K562 (cell line): Measurements from ENCODE around the gene PLD3. TPM values are rescaled to one million over a fixed set of nuclear protein-coding genes. Genes with fewer than 3 reads are reported as not detected.
A peak's percentile ranks its signal among the peaks of the same experiment; 100 is the strongest.

Experiments
- BCOR ChIP-seq: fragments of 450-650 bp; IDR thresholded peaks from 2 replicates; pipeline ENCODE4 v1.6.1; 2016
- BMI1 ChIP-seq: fragments of 150-350 bp; IDR thresholded peaks from 2 replicates; pipeline ENCODE4 v1.6.1; 2014; ENCODE audit warnings: low read length
- FOXA3 ChIP-seq, 2 experiments: fragments of 450-650 bp in 1 of 2; sonication (generic) in 1 of 2; formaldehyde crosslinking; IDR thresholded peaks in 1 of 2; conservative IDR thresholded peaks in 1 of 2; 2 replicates each; pipeline versions ENCODE4 v1.4.0 to v1.8.0; 2020 to 2022; ENCODE audit warnings: mild to moderate bottlenecking in 2 of 2, missing genetic modification reagents in 1 of 2
- FOXJ3 ChIP-seq: sonication (generic); formaldehyde crosslinking; IDR thresholded peaks from 2 replicates; pipeline ENCODE4 v1.4.0; 2020; ENCODE audit warnings: mild to moderate bottlenecking, missing genetic modification reagents
- JUN ChIP-seq, 2 experiments: sonication (generic) in 1 of 2; formaldehyde crosslinking in 1 of 2; IDR thresholded peaks; 2 replicates each; pipeline versions ENCODE4 v1.6.1 to v1.8.0; 2012 to 2022; ENCODE audit warnings: borderline replicate concordance in 2 of 2, mild to moderate bottlenecking in 2 of 2, improper control_type of control experiment in 1 of 2, low read depth in 1 of 2, low read length in 1 of 2, missing genetic modification reagents in 1 of 2
- KLF16 ChIP-seq: IDR thresholded peaks from 2 replicates; pipeline ENCODE4 v1.6.1; 2016; ENCODE audit warnings: antibody characterized with exemption
- LEF1 ChIP-seq: fragments of 450-650 bp; IDR thresholded peaks from 2 replicates; pipeline ENCODE4 v1.6.1; 2016; ENCODE audit warnings: mild to moderate bottlenecking
- MAZ ChIP-seq, 2 experiments: fragments of 450-650 bp in 1 of 2; sonication (generic) in 1 of 2; formaldehyde crosslinking; IDR thresholded peaks in 1 of 2; conservative IDR thresholded peaks in 1 of 2; 2 replicates each; pipeline versions ENCODE4 v1.4.0 to v1.5.0; 2020; ENCODE audit warnings: mild to moderate bottlenecking in 1 of 2, missing genetic modification reagents in 1 of 2
- RBBP5 ChIP-seq: fragments of 200-600 bp; sonication (generic); IDR thresholded peaks from 2 replicates; pipeline ENCODE4 v1.6.1; 2012; ENCODE audit warnings: borderline replicate concordance, mild to moderate bottlenecking, low read length, control low read depth, inconsistent platforms; ENCODE audit not compliant: insufficient read depth, poor library complexity, severe bottlenecking
- RBM22 ChIP-seq: fragments of 200-400 bp; formaldehyde crosslinking; IDR thresholded peaks from 2 replicates; pipeline ENCODE4 v1.6.1; 2018; ENCODE audit warnings: low read length, low read depth; ENCODE audit not compliant: poor library complexity, severe bottlenecking
- SMARCA4 ChIP-seq: fragments of 450-650 bp; IDR thresholded peaks from 2 replicates; pipeline ENCODE4 v1.6.1; 2016
- SREBF1 ChIP-seq: fragments of 150-350 bp; IDR thresholded peaks from 2 replicates; pipeline ENCODE4 v1.6.1; 2014; ENCODE audit warnings: antibody characterized with exemption, low read depth, low read length, borderline replicate concordance
- TAF1 ChIP-seq: IDR thresholded peaks from 2 replicates; pipeline ENCODE4 v1.6.1; 2011; ENCODE audit warnings: mild to moderate bottlenecking, low read length, moderate library complexity; ENCODE audit not compliant: insufficient read depth, control insufficient read depth, severe bottlenecking; ENCODE audit errors: extremely low read depth
- ZFP1 ChIP-seq: fragments of 450-650 bp; formaldehyde crosslinking; IDR thresholded peaks from 2 replicates; pipeline ENCODE4 v1.4.0; 2020; ENCODE audit warnings: mild to moderate bottlenecking, mixed read lengths
- ZNF764 ChIP-seq: fragments of 250-450 bp; sonication (Bioruptor Pico); IDR thresholded peaks from 2 replicates; pipeline ENCODE4 v1.4.0; 2020; ENCODE audit warnings: low read depth, mild to moderate bottlenecking, moderate library complexity
- polyA plus RNA-seq, 8 experiments: library from polyadenylated mRNA; depleted of rRNA in 4 of 8; stranded (reverse) in 5 of 8; unstranded in 3 of 8; fragments of >200 nt; fragmentation: Nextera tagmentation in 2 of 8; fragmentation: Illumina TruSeq in 1 of 8; extraction: Ambion mirVana in 2 of 8; extraction: Trizol in 1 of 8; gene quantifications; 2 replicates each; pipeline versions ENCODE4 v1.2.1 to v1.2.3, GENCODE V29; 2011 to 2014; ENCODE audit warnings: inconsistent platforms in 1 of 8, missing spikeins in 1 of 8
- total RNA-seq, 7 experiments: library from RNA; depleted of rRNA in 6 of 7; stranded (reverse); fragments of >200 nt in 6 of 7; fragmentation: Illumina TruSeq in 2 of 7; extraction: Trizol in 2 of 7; gene quantifications; 2 replicates each; pipeline versions ENCODE4 v1.2.1 to v1.2.3, GENCODE V29; 2011 to 2021; ENCODE audit warnings: low replicate concordance in 1 of 7
- TF ChIP-seq, protein P1 (sequence below): fragments of 450-650 bp; IDR thresholded peaks from 2 replicates; pipeline ENCODE4 v1.6.1; 2016
- TF ChIP-seq, protein P2 (sequence below): fragments of 450-650 bp; IDR thresholded peaks from 2 replicates; pipeline ENCODE4 v1.6.1; 2016; ENCODE audit warnings: missing biosample characterization, missing genetic modification characterization
- TF ChIP-seq, protein P3 (sequence below), 2 experiments: fragments of 450-650 bp; IDR thresholded peaks; 2 replicates each; pipeline ENCODE4 v1.6.1; 2016
- TF ChIP-seq, protein P4 (sequence below): conservative IDR thresholded peaks from 2 replicates; pipeline ENCODE4 v1.6.1; 2011; ENCODE audit warnings: low read depth, mild to moderate bottlenecking, low read length; ENCODE audit not compliant: control insufficient read depth
- TF ChIP-seq, protein P5 (sequence below): sonication (generic); formaldehyde crosslinking; IDR thresholded peaks from 2 replicates; pipeline ENCODE4 v1.8.0; 2022; ENCODE audit warnings: missing genetic modification reagents, mild to moderate bottlenecking, borderline replicate concordance

PLD3 gene
- total and polyA plus RNA-seq, 9 of the 15 experiments (the other 6 are each of a cell fraction or from before 2014, with no cell fraction given) = 2.3 to 128 (median 72.7) TPM

DNA sequence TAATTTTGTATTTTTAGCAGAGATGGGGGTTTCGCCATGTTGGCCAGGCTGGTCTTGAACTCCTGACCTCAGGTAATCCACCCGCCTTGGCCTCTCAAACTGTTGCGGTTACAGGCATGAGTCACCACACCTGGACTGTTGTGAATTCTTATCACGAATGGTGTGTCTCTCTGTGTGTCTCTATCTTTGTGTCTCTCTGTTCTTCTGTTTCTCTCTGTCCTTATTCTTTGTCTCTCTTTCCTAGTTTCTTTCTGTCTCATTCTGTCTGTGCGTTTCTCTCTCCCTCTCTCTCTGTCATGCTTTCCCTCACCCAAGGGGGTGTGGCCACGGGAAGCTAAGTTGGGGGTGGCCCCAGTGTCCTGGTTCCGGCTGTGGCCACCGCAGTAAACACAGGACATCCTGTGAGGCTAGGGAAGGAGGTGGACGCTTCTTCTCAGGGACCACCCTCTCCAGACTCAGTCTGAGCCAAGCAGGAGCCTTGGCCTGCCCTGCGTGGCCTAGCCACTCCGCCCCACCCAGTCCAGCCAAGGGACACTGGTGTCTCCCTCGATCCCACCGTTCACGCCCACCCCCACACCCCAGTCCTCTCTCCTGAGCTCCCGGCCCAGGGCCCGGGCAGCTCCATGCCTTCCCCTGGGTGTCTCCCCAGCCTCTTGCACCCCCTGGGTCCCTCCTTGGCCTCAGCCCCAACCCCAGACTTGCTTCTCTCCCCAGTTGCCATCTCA, 68.6 kb downstream of the PLD3 start (continued):
- peak in 1 of 2 experiments; percentile 48; a peak in 3 of 4 replicates for TF ChIP-seq MAZ (CRISPR knock-in tag; conservative IDR thresholded peaks at IDR 0.05 in 1 of 2, IDR thresholded peaks at IDR 0.05 in 1 of 2)
- TF ChIP-seq, protein P1, sequence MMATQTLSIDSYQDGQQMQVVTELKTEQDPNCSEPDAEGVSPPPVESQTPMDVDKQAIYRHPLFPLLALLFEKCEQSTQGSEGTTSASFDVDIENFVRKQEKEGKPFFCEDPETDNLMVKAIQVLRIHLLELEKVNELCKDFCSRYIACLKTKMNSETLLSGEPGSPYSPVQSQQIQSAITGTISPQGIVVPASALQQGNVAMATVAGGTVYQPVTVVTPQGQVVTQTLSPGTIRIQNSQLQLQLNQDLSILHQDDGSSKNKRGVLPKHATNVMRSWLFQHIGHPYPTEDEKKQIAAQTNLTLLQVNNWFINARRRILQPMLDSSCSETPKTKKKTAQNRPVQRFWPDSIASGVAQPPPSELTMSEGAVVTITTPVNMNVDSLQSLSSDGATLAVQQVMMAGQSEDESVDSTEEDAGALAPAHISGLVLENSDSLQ = peak; percentile 46
- no peak for TF ChIP-seq ZFP1 (CRISPR knock-in tag)
- TF ChIP-seq SREBF1 = no peak
- TF ChIP-seq SMARCA4 = peak; percentile 98
- TF ChIP-seq BCOR = peak; percentile 86
- TF ChIP-seq, protein P2, sequence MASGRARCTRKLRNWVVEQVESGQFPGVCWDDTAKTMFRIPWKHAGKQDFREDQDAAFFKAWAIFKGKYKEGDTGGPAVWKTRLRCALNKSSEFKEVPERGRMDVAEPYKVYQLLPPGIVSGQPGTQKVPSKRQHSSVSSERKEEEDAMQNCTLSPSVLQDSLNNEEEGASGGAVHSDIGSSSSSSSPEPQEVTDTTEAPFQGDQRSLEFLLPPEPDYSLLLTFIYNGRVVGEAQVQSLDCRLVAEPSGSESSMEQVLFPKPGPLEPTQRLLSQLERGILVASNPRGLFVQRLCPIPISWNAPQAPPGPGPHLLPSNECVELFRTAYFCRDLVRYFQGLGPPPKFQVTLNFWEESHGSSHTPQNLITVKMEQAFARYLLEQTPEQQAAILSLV (tag) = no peak
- no peak for TF ChIP-seq RBM22
- TF ChIP-seq LEF1 = peak; percentile 93
- TF ChIP-seq KLF16 = peak; percentile 25; the same call in 1 of the 2 replicates
- peak in 1 of 2 experiments; percentile 56; a peak in 1 of 4 replicates for TF ChIP-seq FOXA3 (CRISPR knock-in tag; conservative IDR thresholded peaks at IDR 0.05 in 1 of 2, IDR thresholded peaks at IDR 0.05 in 1 of 2)
- peak; percentile 25; the same call in 1 of the 2 replicates for TF ChIP-seq FOXJ3 (CRISPR knock-in tag)
- TF ChIP-seq TAF1 = peak; percentile 52
- TF ChIP-seq RBBP5 = peak; percentile 47
- TF ChIP-seq, protein P3, sequence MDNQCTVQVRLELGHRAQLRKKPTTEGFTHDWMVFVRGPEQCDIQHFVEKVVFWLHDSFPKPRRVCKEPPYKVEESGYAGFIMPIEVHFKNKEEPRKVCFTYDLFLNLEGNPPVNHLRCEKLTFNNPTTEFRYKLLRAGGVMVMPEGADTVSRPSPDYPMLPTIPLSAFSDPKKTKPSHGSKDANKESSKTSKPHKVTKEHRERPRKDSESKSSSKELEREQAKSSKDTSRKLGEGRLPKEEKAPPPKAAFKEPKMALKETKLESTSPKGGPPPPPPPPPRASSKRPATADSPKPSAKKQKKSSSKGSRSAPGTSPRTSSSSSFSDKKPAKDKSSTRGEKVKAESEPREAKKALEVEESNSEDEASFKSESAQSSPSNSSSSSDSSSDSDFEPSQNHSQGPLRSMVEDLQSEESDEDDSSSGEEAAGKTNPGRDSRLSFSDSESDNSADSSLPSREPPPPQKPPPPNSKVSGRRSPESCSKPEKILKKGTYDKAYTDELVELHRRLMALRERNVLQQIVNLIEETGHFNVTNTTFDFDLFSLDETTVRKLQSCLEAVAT (IDR thresholded peaks at IDR 0.05) = peak; percentile 53 to 98; a peak in 3 of 4 replicates
- TF ChIP-seq, protein P4, sequence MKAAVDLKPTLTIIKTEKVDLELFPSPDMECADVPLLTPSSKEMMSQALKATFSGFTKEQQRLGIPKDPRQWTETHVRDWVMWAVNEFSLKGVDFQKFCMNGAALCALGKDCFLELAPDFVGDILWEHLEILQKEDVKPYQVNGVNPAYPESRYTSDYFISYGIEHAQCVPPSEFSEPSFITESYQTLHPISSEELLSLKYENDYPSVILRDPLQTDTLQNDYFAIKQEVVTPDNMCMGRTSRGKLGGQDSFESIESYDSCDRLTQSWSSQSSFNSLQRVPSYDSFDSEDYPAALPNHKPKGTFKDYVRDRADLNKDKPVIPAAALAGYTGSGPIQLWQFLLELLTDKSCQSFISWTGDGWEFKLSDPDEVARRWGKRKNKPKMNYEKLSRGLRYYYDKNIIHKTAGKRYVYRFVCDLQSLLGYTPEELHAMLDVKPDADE = no peak
- TF ChIP-seq BMI1 = no peak
- TF ChIP-seq JUN (IDR thresholded peaks at IDR 0.05; ENCODE audit: borderline replicate concordance, low read depth, low read length) = peak; percentile 89
- no peak; the same call in 1 of the 2 replicates for TF ChIP-seq JUN (CRISPR knock-in tag; IDR thresholded peaks at IDR 0.05; ENCODE audit: borderline replicate concordance)
- no peak for TF ChIP-seq ZNF764 (CRISPR knock-in tag)
- TF ChIP-seq, protein P5, sequence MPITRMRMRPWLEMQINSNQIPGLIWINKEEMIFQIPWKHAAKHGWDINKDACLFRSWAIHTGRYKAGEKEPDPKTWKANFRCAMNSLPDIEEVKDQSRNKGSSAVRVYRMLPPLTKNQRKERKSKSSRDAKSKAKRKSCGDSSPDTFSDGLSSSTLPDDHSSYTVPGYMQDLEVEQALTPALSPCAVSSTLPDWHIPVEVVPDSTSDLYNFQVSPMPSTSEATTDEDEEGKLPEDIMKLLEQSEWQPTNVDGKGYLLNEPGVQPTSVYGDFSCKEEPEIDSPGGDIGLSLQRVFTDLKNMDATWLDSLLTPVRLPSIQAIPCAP (CRISPR knock-in tag) = no peak
